Endodermal cell (in vitro differentiated cells): ENCODE results near the gene RPS6KC1. TPM values are rescaled to one million over a fixed set of nuclear protein-coding genes. Genes with fewer than 3 reads are reported as not detected.
"Not testable (repeated sequence)": the region's sequence is repeated elsewhere in the genome, so short reads cannot be mapped to it uniquely, and the experiment has no call there.

ENCODE experiments used
- DNase-seq: peaks from one replicate; pipeline ENCODE4 v3.0.0-alpha.2; 2017
- H3K27ac ChIP-seq: 2 replicates; pipeline ENCODE4 v1.5.1; 2013; ENCODE audit warnings: mild to moderate bottlenecking, low read depth, low read length, moderate library complexity
- H3K27me3 ChIP-seq: 2 replicates; pipeline ENCODE4 v1.6.1; 2013; ENCODE audit warnings: mild to moderate bottlenecking, low read length, moderate library complexity; ENCODE audit not compliant: insufficient read depth, control insufficient read depth, poor library complexity, severe bottlenecking
- H3K36me3 ChIP-seq: 2 replicates; pipeline ENCODE4 v1.7.0; 2013; ENCODE audit warnings: mild to moderate bottlenecking, low read length, moderate library complexity; ENCODE audit not compliant: control insufficient read depth, insufficient read depth
- H3K4me1 ChIP-seq: one replicate; pipeline ENCODE4 v1.7.0; 2013; ENCODE audit warnings: low read length; ENCODE audit not compliant: control insufficient read depth, insufficient read depth
- H3K4me3 ChIP-seq: 2 replicates; pipeline ENCODE4 v1.5.1; 2013; ENCODE audit warnings: mild to moderate bottlenecking, low read length, moderate library complexity
- H3K9ac ChIP-seq: 2 replicates; pipeline ENCODE4 v1.6.1; 2013; ENCODE audit warnings: mild to moderate bottlenecking, low read length, moderate library complexity; ENCODE audit not compliant: poor library complexity, severe bottlenecking; ENCODE audit errors: extremely low read depth
- H3K9me3 ChIP-seq: 2 replicates; pipeline ENCODE4 v1.6.1; 2013; ENCODE audit warnings: mild to moderate bottlenecking, low read length, moderate library complexity; ENCODE audit not compliant: control insufficient read depth
- H3K27ac Mint-ChIP-seq: 2 replicates; pipeline ENCODE4 v1.8.0; 2020; ENCODE audit warnings: mixed read lengths
- H3K27me3 Mint-ChIP-seq: 2 replicates; pipeline ENCODE4 v1.8.0; 2021; ENCODE audit warnings: mild to moderate bottlenecking, mixed read lengths; ENCODE audit not compliant: insufficient read depth
- H3K36me3 Mint-ChIP-seq: 2 replicates; pipeline ENCODE4 v1.8.0; 2020; ENCODE audit warnings: low read depth, mixed read lengths
- H3K4me1 Mint-ChIP-seq: 2 replicates; pipeline ENCODE4 v1.8.0; 2020; ENCODE audit warnings: mixed read lengths
- H3K4me3 Mint-ChIP-seq: 2 replicates; pipeline ENCODE4 v1.8.0; 2020; ENCODE audit warnings: mild to moderate bottlenecking, moderate library complexity, mixed read lengths
- H3K9me3 Mint-ChIP-seq: 2 replicates; pipeline ENCODE4 v1.8.0; 2020; ENCODE audit warnings: mild to moderate bottlenecking, mixed read lengths
- WGBS, 2 experiments: methylation state at CpG; one replicate each; pipeline versions ENCODE4 v1.1.5 to v1.1.7; 2013; ENCODE audit warnings: missing lambda C conversion rate in 2 of 2, mixed read lengths in 1 of 2; ENCODE audit not compliant: insufficient coverage in 1 of 2, insufficient read length in 1 of 2; 5-methylcytosine and 5-hydroxymethylcytosine counted together
- total RNA-seq, 2 donors: library from RNA; stranded (reverse); fragmentation: NEBNext Ultra II Directional in 1 of 2; extraction: Animal tissue kit (Norgen Biotek cat#: 25700) in 1 of 2; gene quantifications; 2 replicates in 1 of 2; 3 replicates in 1 of 2; pipeline ENCODE4 v1.2.1, GENCODE V29; 2021
- TF ChIP-seq, protein P1 (sequence below): fragments of 200-600 bp; sonication (generic); conservative IDR thresholded peaks from 2 replicates; pipeline ENCODE4 v1.5.0; 2021; ENCODE audit warnings: antibody characterized with exemption, mild to moderate bottlenecking

The RPS6KC1 gene
- total RNA-seq, 2 donors from 2014 or later: 31.4 to 36.3 TPM

DNA sequence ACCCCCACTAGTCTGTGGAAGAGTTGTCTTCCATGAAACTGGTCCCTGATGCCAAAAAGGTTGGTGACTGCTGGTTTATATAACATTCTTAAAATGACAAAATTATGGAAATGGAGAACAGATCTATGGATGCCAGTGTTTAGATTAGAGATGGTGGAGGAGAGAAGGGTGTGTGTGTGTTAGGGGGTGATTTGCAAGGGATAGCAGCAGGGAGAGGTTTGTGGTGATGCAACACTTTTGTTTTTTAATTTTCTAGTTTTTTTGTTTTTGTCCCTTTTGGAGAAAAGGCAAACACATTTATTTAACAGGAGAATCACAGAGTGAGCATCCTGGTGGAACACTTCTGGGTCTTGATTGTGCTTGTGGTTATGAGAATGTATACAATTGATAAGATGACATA lies 143.8 kb downstream of the RPS6KC1 start:
- H3K9me3 ChIP-seq: peaks cover 36% of the 10 kb centered on the region
- H3K36me3 Mint-ChIP-seq: peaks cover 52% of the 10 kb centered on the region
- peaks cover 26% of the 10 kb centered on the region for H3K9me3 Mint-ChIP-seq
- no peak overlapping the region for H3K9ac ChIP-seq
- no peak overlapping the region for H3K4me3 ChIP-seq
- no peak for DNase-seq
- no peak overlapping the region for H3K27ac ChIP-seq
- no peak overlapping the region for H3K27ac Mint-ChIP-seq
- H3K27me3 Mint-ChIP-seq: no peaks in the 10 kb centered on the region
- no peaks in the 10 kb centered on the region for H3K4me1 ChIP-seq
- no peaks in the 10 kb centered on the region for H3K27me3 ChIP-seq
- H3K4me1 Mint-ChIP-seq: peaks cover 3% of the 10 kb centered on the region
- TF ChIP-seq, protein P1, sequence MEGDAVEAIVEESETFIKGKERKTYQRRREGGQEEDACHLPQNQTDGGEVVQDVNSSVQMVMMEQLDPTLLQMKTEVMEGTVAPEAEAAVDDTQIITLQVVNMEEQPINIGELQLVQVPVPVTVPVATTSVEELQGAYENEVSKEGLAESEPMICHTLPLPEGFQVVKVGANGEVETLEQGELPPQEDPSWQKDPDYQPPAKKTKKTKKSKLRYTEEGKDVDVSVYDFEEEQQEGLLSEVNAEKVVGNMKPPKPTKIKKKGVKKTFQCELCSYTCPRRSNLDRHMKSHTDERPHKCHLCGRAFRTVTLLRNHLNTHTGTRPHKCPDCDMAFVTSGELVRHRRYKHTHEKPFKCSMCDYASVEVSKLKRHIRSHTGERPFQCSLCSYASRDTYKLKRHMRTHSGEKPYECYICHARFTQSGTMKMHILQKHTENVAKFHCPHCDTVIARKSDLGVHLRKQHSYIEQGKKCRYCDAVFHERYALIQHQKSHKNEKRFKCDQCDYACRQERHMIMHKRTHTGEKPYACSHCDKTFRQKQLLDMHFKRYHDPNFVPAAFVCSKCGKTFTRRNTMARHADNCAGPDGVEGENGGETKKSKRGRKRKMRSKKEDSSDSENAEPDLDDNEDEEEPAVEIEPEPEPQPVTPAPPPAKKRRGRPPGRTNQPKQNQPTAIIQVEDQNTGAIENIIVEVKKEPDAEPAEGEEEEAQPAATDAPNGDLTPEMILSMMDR: no peak
- peaks cover 19% of the 10 kb centered on the region for H3K36me3 ChIP-seq
- no peak overlapping the region for H3K4me3 Mint-ChIP-seq

DNA sequence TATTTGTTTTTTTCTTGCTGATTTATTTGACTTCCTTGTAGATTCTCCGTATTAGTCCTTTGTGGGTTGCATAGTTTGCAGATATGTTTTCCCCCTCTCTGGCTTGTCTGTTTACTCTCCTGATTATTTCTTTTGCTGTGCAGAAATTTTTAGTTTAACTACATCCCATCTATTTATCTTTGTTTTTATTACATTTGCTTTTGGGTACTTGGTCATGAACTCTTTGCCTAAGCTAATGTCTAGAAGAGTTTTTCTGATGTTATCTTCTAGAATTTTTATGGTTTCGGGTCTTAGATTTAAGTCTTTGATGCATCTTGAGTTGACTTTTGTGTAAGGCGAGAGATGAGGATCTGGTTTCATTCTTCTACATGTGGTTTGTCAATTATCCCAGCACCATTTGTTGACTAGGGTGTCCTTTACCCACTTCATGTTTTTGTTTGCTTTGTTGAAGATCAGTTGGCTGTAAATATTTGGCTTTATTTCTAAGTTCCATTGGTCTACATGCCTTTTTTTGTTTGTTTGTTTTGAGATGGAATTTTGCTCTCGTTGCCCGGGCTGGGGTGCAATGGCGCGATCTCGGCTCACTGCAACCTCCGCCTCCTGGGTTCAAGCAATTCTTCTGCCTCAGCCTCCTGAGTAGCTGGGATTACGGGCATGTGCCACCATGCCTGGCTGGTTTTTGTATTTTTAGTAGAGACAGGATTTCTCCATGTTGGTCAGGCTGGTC lies 145.4 kb downstream of the RPS6KC1 start:
- 97 to 100% methylated on average over 1 to 10 of the region's 10 CpGs for WGBS, 2 experiments
- not testable (repeated sequence) for H3K4me3 Mint-ChIP-seq, H3K27me3 Mint-ChIP-seq, DNase-seq, H3K4me3 ChIP-seq, H3K4me1 Mint-ChIP-seq, H3K4me1 ChIP-seq, H3K27ac ChIP-seq, H3K27me3 ChIP-seq, H3K9ac ChIP-seq, H3K27ac Mint-ChIP-seq
- Mint-ChIP-seq H3K36me3 (peaks cover 53% of the 10 kb centered on the region), H3K9me3 (peaks cover 23% of the 10 kb centered on the region)
- peaks cover 39% of the 10 kb centered on the region for H3K9me3 ChIP-seq
- H3K36me3 ChIP-seq: peaks cover 20% of the 10 kb centered on the region

DNA sequence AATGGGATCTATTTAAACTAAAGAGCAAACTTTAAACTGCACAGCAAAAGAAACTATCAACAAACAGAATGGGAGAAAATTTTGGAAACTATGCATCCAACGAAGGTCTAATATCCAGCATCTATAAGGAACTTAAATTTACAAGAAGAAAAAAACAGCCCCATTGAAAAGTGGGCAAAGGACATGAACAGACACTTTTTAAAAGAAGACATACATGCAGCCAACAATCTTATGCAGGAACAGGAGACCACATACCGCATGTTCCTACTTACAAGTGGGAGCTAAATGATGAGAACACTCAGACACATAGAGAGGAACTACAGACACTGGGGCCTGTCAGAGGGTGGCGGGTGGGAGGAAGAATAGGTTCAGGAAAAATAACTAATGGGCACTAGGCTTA lies 149.6 kb downstream of the RPS6KC1 start:
- no peak overlapping the region for H3K9ac ChIP-seq
- Mint-ChIP-seq H3K4me3 (no peak overlapping the region), H3K4me1 (no peaks in the 10 kb centered on the region), H3K27ac (no peak overlapping the region), H3K27me3 (no peaks in the 10 kb centered on the region), H3K9me3 (peaks cover 23% of the 10 kb centered on the region), H3K36me3 (peaks cover 54% of the 10 kb centered on the region)
- H3K4me3 ChIP-seq: no peak overlapping the region
- peaks cover 39% of the 10 kb centered on the region for H3K9me3 ChIP-seq
- H3K27me3 ChIP-seq: no peaks in the 10 kb centered on the region
- peaks cover 26% of the 10 kb centered on the region for H3K36me3 ChIP-seq
- 83 to 100% methylated on average over 2 to 3 of the region's 3 CpGs for WGBS, 2 experiments
- TF ChIP-seq, protein P1: no peak
- DNase-seq: no peak
- H3K27ac ChIP-seq: no peak overlapping the region
- H3K4me1 ChIP-seq: no peaks in the 10 kb centered on the region
